H1 (cell line): ENCODE measurements around the gene SCNN1A.

Experiments used
- EZH2 ChIP-seq: fragments of 200-600 bp; sonication (generic); IDR thresholded peaks from 2 replicates; pipeline ENCODE4 v1.7.1; 2012; ENCODE audit warnings: low read depth, mild to moderate bottlenecking, moderate library complexity, low read length, inconsistent platforms; ENCODE audit not compliant: severe bottlenecking
- GABPA ChIP-seq: IDR thresholded peaks from 2 replicates; pipeline ENCODE4 v1.6.1; 2011; ENCODE audit warnings: mild to moderate bottlenecking, low read length, moderate library complexity, borderline replicate concordance; ENCODE audit not compliant: insufficient read depth
- GTF2F1 ChIP-seq: IDR thresholded peaks from 2 replicates; pipeline ENCODE4 v1.6.1; 2012; ENCODE audit warnings: low read depth, low read length, improper control_type of control experiment, borderline replicate concordance
- HDAC2 ChIP-seq, 2 experiments: fragments of 300-600 bp in 1 of 2; sonication (generic) in 1 of 2; IDR thresholded peaks; 2 replicates each; pipeline ENCODE4 v1.6.1; 2011 to 2012; ENCODE audit warnings: low read depth in 2 of 2, low read length in 2 of 2, mild to moderate bottlenecking in 2 of 2, moderate library complexity in 2 of 2, borderline replicate concordance in 1 of 2, inconsistent platforms in 1 of 2
- JUND ChIP-seq: IDR thresholded peaks from 2 replicates; pipeline ENCODE4 v1.6.1; 2011; ENCODE audit warnings: mild to moderate bottlenecking, improper control_type of control experiment, low read length
- NRF1 ChIP-seq: IDR thresholded peaks from 2 replicates; pipeline ENCODE4 v1.6.1; 2011; ENCODE audit warnings: mild to moderate bottlenecking, low read depth, low read length, improper control_type of control experiment
- RNF2 ChIP-seq: fragments of 200-900, 300-1000 bp; sonication (generic); IDR thresholded peaks from 2 replicates; pipeline ENCODE4 v1.7.1; 2016; ENCODE audit warnings: borderline replicate concordance, low read depth, mild to moderate bottlenecking, antibody characterized with exemption, low read length; ENCODE audit not compliant: poor library complexity, severe bottlenecking; ENCODE audit errors: missing control alignments
- SP4 ChIP-seq: IDR thresholded peaks from 2 replicates; pipeline ENCODE4 v1.6.1; 2012; ENCODE audit warnings: low read length, inconsistent platforms
- TAF1 ChIP-seq: IDR thresholded peaks from 2 replicates; pipeline ENCODE4 v1.6.1; 2011; ENCODE audit warnings: mild to moderate bottlenecking, low read depth, low read length
- TF ChIP-seq, protein P1 (sequence below), 3 experiments: IDR thresholded peaks; 1 replicate in 2 of 3; 2 replicates in 1 of 3; pipeline versions ENCODE4 v1.5.1 to v1.6.1; 2011; ENCODE audit warnings: low read length in 3 of 3, mild to moderate bottlenecking in 3 of 3, inconsistent platforms in 2 of 3, low read depth in 1 of 3, moderate library complexity in 1 of 3; ENCODE audit not compliant: insufficient read depth in 1 of 3; ENCODE audit errors: control extremely low read depth in 1 of 3
- TF ChIP-seq, protein P2 (sequence below): IDR thresholded peaks from 2 replicates; pipeline ENCODE4 v1.6.1; 2012; ENCODE audit warnings: inconsistent platforms
- TF ChIP-seq, protein P3 (sequence below): IDR thresholded peaks from 2 replicates; pipeline ENCODE4 v1.6.1; 2011; ENCODE audit warnings: low read length, improper control_type of control experiment

- TF ChIP-seq EZH2 (no peak), GTF2F1 (no peak), NRF1 (no peak), GABPA (no peak), HDAC2 (IDR thresholded peaks at IDR 0.05; ENCODE audit: borderline replicate concordance in 1 of 2, low read depth in 2 of 2, low read length in 2 of 2) (no peak), TAF1 (no peak), RNF2 (no peak), SP4 (no peak), JUND (no peak)
- TF ChIP-seq, protein P1, sequence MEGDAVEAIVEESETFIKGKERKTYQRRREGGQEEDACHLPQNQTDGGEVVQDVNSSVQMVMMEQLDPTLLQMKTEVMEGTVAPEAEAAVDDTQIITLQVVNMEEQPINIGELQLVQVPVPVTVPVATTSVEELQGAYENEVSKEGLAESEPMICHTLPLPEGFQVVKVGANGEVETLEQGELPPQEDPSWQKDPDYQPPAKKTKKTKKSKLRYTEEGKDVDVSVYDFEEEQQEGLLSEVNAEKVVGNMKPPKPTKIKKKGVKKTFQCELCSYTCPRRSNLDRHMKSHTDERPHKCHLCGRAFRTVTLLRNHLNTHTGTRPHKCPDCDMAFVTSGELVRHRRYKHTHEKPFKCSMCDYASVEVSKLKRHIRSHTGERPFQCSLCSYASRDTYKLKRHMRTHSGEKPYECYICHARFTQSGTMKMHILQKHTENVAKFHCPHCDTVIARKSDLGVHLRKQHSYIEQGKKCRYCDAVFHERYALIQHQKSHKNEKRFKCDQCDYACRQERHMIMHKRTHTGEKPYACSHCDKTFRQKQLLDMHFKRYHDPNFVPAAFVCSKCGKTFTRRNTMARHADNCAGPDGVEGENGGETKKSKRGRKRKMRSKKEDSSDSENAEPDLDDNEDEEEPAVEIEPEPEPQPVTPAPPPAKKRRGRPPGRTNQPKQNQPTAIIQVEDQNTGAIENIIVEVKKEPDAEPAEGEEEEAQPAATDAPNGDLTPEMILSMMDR (IDR thresholded peaks at IDR 0.05; ENCODE audit: control extremely low read depth in 1 of 3, insufficient read depth in 1 of 3, low read depth in 1 of 3, low read length in 3 of 3), result no peak
- TF ChIP-seq, protein P2, sequence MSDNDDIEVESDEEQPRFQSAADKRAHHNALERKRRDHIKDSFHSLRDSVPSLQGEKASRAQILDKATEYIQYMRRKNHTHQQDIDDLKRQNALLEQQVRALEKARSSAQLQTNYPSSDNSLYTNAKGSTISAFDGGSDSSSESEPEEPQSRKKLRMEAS, result no peak
- TF ChIP-seq, protein P3, sequence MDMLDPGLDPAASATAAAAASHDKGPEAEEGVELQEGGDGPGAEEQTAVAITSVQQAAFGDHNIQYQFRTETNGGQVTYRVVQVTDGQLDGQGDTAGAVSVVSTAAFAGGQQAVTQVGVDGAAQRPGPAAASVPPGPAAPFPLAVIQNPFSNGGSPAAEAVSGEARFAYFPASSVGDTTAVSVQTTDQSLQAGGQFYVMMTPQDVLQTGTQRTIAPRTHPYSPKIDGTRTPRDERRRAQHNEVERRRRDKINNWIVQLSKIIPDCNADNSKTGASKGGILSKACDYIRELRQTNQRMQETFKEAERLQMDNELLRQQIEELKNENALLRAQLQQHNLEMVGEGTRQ, result no peak
These were observed 7.6 kb upstream of the SCNN1A start for GRCh38 chr12:6382982-6383381.
